HG03039 (cell line): ENCODE results near the gene RAPGEF5.

Source experiments
- ATAC-seq: cut with Tn5 transposase; IDR thresholded peaks from one replicate; pipeline ENCODE4 v1.9.1; 2021; ENCODE audit warnings: mild to moderate bottlenecking, moderate library complexity; ENCODE audit not compliant: unreplicated experiment

The RAPGEF5 gene

DNA sequence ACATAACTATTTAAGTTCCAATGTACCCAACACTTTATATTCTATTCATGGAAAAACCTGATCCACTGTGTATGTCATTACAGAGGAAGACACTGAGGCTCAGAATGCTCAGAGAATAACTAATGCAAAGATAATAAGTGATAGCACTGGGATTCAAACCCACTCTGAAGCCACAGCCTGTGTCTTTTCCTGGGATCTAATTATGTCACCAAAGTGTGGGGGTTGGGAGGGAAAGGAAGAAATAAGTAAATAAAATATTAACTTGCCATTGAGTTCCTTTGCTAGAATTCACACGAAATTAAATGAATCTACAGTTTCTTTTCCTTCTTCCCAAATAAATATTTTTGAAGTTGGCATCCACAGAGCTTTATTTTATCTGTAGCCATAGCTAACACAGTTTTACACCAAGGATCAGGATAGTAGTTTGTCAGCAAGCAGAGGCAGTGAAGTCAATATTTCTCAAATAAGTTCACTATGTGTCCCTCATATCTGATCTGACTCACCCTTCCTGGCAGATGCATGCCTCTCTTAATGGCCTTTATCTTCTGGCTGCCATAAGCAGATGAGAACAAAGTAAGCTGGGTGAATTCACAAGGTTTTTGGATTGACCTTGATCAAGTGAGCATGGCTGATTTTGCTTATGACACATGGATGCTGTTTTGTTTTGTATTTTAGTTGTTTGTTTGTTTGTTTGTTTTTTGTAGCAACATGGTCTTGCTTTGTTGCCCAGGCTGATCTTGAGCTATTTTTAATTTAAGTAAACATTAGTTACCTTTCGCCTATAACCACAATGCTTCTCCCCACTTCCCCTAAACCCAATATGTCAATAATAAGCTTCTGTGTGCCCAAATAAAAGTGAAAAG lies 6.3 kb downstream of the RAPGEF5 start:
- ATAC-seq, result peak; percentile 24

DNA sequence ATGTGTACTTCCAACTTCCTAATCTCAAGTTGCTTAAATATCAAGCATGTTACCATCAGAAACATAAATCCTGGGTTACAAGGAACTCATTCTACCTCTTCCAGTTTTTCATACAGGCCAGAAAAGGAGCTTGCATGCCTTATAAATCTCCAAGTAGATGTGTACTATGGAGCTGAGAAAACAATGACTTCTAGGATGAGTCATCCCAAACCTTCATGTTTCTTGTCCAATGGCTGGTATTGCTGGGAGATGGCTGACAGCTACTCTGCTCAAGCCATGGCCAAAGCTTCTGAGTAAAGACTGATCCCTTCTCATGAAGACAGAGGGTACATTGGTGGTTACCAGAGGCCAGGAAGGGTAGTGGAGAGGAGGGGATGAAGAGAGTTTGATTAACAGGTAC lies 8.6 kb downstream of the RAPGEF5 start:
- no peak for ATAC-seq

DNA sequence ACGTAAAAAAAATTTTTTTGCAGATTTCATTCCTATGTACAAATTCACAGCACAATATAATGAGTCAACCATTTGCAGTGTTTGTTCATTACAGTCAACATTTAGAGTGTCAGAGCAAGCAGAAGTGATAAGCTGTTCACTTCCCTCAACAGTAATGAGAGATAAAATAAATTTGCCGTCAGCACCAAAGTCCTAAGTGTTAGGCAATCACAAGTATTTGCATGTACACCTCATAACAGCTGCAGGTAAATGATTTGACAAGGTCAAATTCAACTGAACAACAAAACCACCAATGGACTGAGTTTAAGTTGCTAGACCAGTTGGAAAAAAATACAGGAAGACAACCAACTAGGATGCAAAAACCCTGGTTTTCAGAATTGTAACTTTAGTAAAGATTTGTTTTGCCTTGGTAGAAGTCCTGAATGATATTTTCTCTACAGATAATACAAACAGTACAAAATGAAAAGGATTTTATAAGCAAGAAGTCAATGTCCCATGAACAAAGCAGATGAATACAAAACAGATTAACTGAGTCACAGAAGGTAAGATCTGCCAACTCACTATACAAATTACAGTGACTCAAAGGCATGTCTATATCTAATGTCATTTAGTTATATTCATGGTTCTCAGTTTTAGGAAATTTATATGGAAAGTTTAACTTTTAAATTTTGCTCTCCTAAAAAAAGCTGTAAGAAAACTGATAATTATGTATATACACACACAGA lies 10.4 kb downstream of the RAPGEF5 start:
- no peak for ATAC-seq

GRCh38 chr7:22344655-22345054 lies 12.3 kb downstream of the RAPGEF5 start:
- ATAC-seq, result no peak

DNA sequence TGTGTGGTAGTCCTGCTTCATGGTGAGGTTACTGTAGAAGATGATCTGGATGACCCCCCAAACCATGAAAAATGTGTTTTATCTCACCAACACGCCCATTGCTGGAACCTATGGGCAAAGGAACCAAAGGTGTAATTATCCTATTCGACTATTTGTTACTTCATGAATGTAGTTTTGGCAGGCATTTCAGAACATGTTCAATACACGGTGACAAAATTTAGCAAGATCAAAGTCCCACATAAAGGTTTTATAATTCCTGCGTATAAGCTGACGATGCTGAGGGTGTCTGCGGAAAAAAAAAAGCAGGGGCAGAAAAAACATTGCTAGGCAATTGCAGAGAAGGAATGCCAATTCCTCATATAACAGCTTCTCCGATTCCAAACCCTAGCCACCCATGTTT lies 13.3 kb downstream of the RAPGEF5 start:
- no peak for ATAC-seq

- no peak for ATAC-seq
These were observed 13.9 kb downstream of the RAPGEF5 start for GRCh38 chr7:22343071-22343470.

- no peak for ATAC-seq
These were observed 17.1 kb downstream of the RAPGEF5 start for GRCh38 chr7:22339725-22340390.

- ATAC-seq, result no peak
These were observed 18.1 kb downstream of the RAPGEF5 start for GRCh38 chr7:22338877-22339276.

DNA sequence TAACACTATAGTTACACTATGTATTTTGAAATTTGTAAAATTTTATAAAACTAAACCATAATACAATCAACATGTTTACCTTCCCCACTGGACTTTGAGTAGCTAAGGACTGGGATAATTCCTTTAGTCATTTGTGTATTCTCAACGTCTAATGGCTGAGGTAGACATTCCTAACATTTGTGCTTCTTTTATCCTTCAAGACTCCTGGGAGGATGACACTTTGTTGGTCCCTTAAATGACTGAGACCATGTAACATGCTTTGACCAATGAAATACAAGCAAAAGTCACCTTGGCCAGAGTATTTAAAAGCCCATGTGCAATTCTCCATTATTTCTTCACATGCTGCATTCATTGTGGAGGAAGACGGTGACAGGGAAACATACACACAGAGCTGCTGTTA lies 18.5 kb downstream of the RAPGEF5 start:
- no peak for ATAC-seq

- ATAC-seq, result no peak
These were observed 23.2 kb downstream of the RAPGEF5 start for GRCh38 chr7:22333680-22334141.

- no peak for ATAC-seq
These were observed 24.5 kb downstream of the RAPGEF5 start for GRCh38 chr7:22332461-22332870.

GRCh38 chr7:22331704-22332103 lies 25.2 kb downstream of the RAPGEF5 start:
- no peak for ATAC-seq

DNA sequence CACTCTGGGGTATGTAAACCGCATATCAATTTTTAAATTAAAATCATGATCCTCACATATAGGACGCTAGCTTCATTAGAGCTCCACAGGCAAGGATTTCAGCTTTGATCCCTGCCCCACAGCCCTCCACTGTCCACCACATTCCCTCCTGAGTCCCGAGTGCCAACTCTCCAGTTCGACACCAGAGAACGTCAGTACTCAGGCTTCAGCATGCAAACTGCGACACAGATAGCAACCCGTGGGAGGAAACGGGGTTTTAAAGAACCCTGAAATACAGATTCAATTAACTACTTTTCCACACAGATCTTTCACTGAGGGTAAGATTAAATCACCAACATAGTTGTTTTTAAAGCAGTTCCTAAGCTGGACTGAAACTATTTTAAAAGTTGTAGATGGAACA lies 26.1 kb downstream of the RAPGEF5 start:
- ATAC-seq, result no peak

DNA sequence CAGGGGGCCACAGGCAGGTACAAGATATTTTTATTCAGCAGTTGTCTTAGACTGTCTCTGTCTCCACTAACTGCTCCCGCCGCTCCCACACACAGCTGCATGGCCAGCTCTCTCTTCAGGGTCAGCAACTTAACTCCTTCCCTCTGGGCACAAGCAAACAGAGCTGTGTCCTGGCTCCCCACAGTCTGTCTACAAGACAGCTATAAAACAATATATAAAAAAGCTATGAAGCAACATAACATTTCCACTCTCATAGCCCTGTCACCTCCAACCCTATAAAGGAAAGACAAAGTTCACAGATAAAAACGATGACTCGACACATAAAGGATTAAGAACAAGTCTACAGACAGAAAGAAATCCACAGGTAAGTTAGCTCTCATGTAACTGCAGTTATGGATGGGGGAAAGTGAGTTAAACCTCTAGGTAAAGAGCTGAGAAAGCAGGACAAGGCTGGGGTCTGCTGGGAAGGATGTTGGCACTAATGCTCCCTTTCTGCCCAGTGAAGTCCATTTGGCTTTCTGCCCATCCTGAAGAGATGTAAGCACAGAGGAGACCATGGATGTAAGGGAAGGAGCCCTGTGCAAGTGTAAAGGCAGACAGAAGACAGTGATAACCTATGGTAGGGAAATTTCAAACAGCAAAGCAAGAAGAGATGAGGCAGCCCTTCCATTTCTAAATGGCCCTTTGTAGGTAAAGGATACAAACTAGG lies 27.0 kb downstream of the RAPGEF5 start:
- no peak for ATAC-seq

GRCh38 chr7:22326181-22326580 lies 30.8 kb downstream of the RAPGEF5 start:
- no peak for ATAC-seq

- no peak for ATAC-seq
These were observed 31.3 kb downstream of the RAPGEF5 start for GRCh38 chr7:22325671-22326070.

- ATAC-seq, result no peak
These were observed 33.2 kb downstream of the RAPGEF5 start for GRCh38 chr7:22323714-22324113.

- no peak for ATAC-seq
These were observed 36.5 kb downstream of the RAPGEF5 start for GRCh38 chr7:22320416-22320815.

DNA sequence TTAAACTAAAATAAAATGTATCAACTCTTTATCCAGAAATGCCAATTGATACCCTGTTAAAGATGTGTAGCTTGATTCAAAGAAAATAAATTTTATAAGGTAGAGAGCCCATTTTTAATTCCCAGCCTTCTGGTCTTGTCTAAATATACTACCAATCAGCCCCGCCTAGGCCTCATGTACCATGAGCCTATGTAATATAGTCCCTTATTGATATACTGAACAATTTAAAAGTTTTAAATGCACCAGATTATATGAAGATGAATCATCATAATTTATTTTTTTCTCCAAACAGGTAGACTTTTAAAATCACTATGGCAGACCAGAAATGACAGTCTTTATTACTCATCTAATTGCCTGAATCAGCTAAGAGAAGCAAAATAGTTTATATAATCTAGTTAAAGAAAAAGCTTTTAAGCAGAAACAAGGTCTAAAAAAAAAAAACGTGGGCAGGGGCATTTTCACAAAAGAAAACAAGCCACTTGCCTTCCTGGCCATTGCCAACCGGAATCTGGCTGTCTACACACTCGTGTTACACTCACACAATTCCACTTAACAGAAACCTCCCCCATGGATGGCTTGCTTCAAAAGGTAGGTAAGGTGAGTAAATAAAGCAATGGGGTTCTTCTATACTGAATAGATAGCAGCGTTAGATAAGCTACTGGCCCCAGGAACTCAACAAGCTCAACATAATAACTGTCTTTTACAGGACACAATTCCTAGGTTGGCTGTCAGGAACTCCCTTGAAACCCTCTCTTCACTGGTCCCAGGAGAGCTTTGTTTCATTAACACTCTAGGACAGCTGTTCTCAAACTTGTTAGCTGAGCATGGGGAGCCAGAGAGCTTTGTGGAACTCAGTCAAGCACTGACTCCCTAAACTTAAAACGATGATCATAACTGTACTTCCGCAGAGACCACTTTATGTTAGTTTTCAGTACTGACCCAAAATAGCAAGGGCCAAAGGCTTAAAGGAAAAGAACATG lies 37.2 kb downstream of the RAPGEF5 start:
- ATAC-seq, result no peak

GRCh38 chr7:22318376-22318775 lies 38.6 kb downstream of the RAPGEF5 start:
- no peak for ATAC-seq
